GM12892 (cell line): ENCODE measurements around the gene GEMIN4.
"Not testable (repeated sequence)": the region's sequence is repeated elsewhere in the genome, so short reads cannot be mapped to it uniquely, and the experiment has no call there.

Source experiments
- POLR2A ChIP-seq: IDR thresholded peaks from 2 replicates; pipeline ENCODE4 v1.6.1; 2011; ENCODE audit warnings: low read depth, low read length, control low read depth
- POLR2AphosphoS5 ChIP-seq: IDR thresholded peaks from 2 replicates; pipeline ENCODE4 v1.6.1; 2011; ENCODE audit warnings: low read depth, low read length, control low read depth
- TAF1 ChIP-seq: IDR thresholded peaks from 2 replicates; pipeline ENCODE4 v1.6.1; 2011; ENCODE audit warnings: low read depth, mild to moderate bottlenecking, control low read depth, low read length, borderline replicate concordance

DNA sequence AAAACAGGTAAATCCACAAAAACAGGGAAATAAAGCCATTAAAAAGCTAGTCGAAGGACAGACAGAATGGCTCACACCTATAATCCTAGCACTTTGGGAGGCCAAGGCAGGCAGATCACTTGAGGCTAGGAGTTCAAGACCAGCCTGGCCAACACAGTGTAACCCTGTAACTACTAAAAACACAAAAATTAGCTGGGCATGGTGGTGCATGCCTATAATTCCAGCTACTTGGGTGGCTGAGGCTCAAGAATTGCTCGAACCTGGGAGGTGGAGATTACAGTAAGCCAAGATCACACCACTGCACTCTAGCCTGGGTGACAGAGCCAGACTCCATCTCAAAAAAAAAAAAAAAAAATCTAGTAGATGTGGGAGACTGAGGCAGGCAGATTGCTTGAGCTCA is 54.0 kb downstream of the GEMIN4 start:
- TF ChIP-seq POLR2A, TAF1, POLR2AphosphoS5: not testable (repeated sequence)
